ENCODE data around the gene GGTLC2.

GGTLC2 gene

GRCh38 chr22:22670076-22670795, 25.8 kb downstream of the GGTLC2 start:
- H3K4me3 ChIP-seq (ENCODE audit: control insufficient read depth, low read depth, low read length): no peak overlapping the region
- TF ChIP-seq CTCF (IDR thresholded peaks at IDR 0.05; ENCODE audit: control insufficient read depth, insufficient read depth, low read depth, low read length, missing control alignments): no peak
- no peak for DNase-seq (ENCODE audit: low read depth)

GRCh38 chr22:22671506-22671905, 27.1 kb downstream of the GGTLC2 start:
- no peak for DNase-seq (ENCODE audit: low read depth)
- H3K4me3 ChIP-seq (ENCODE audit: control insufficient read depth, low read depth, low read length): no peak overlapping the region
- TF ChIP-seq CTCF (IDR thresholded peaks at IDR 0.05; ENCODE audit: control insufficient read depth, insufficient read depth, low read depth, low read length, missing control alignments): no peak

DNA sequence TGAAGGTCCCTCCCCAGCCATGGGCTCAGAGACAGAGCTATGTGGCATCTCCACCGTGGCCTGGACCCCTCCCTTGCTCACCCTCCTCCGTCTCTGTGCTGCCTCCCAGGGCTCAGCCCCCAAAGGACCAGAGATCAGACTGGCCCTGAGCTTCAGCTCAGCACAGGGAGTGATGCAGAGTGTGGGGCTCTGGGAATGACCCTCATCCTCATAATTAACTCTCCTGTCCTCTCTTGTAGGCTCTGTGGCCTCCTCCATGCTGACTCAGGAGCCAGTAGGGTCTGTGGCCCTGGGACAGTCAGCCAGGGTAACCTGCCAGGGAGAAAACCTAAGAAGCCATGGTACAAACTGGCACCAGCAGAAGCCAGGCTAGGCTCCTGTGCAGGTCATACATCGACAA, 28.7 kb downstream of the GGTLC2 start:
- no peak for DNase-seq (ENCODE audit: low read depth)
- no peak overlapping the region for H3K4me3 ChIP-seq (ENCODE audit: control insufficient read depth, low read depth, low read length)
- no peak for TF ChIP-seq CTCF (IDR thresholded peaks at IDR 0.05; ENCODE audit: control insufficient read depth, insufficient read depth, low read depth, low read length, missing control alignments)

DNA sequence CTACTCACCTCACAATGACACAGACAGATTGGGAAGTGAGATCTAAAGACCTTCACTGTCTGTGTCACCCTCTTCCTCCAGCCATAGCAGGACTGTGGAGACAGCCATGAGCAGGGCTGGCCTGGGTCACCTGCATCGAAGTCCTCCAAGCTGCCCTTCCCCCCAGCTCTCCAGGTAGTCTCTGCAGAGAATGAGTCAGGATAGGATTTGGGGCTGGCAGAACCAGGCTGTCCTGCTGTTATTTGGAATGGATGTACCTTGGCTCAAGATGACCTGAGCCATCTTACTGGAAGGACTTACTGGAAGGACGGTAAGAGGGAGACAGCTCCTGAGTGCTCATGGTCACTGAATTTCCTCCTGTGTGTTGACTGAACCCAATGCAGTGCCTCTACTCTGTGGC, 29.2 kb downstream of the GGTLC2 start:
- no peak overlapping the region for H3K4me3 ChIP-seq (ENCODE audit: control insufficient read depth, low read depth, low read length)
- no peak for DNase-seq (ENCODE audit: low read depth)
- no peak for TF ChIP-seq CTCF (IDR thresholded peaks at IDR 0.05; ENCODE audit: control insufficient read depth, insufficient read depth, low read depth, low read length, missing control alignments)

DNA sequence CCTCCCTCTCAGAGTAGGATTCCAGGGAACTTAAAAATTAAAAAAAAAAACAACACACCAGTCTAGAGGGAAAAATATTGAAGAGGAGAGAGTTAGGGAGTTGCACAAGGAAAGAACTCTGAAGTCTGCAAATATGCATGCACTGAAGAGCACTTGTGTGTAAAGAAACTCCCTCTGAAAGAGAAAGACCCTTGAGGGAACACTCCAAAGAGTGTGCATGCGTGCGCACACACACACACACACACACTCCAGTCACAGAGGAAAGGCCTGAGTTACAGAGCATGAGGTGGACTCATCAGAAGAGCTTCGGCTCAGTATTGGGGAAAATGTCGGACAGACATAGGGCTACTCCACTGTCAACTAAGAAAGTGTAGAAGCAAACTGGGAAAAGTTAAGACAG, 30.1 kb downstream of the GGTLC2 start:
- no peak for DNase-seq (ENCODE audit: low read depth)
- H3K4me3 ChIP-seq (ENCODE audit: control insufficient read depth, low read depth, low read length): no peak overlapping the region
- no peak for TF ChIP-seq CTCF (IDR thresholded peaks at IDR 0.05; ENCODE audit: control insufficient read depth, insufficient read depth, low read depth, low read length, missing control alignments)

GRCh38 chr22:22678970-22679369, 34.6 kb downstream of the GGTLC2 start:
- H3K4me3 ChIP-seq (ENCODE audit: control insufficient read depth, low read depth, low read length): no peak overlapping the region
- DNase-seq (ENCODE audit: low read depth): no peak
- TF ChIP-seq CTCF (IDR thresholded peaks at IDR 0.05; ENCODE audit: control insufficient read depth, insufficient read depth, low read depth, low read length, missing control alignments): no peak
